ENCODE data around the gene PHTF2.
"Not testable (repeated sequence)": the region's sequence is repeated elsewhere in the genome, so short reads cannot be mapped to it uniquely, and the experiment has no call there.

The PHTF2 gene

GRCh38 chr7:77771901-77772300 is 26.7 kb upstream of the PHTF2 start:
- no peak for TF ChIP-seq CTCF (IDR thresholded peaks at IDR 0.05; ENCODE audit: insufficient read depth, low read length, missing control alignments)
- ChIA-PET CTCF (interaction anchor here (1.7 to 3.9 kb wide), 2 partner anchors 12 to 120 kb away, joined by 7 to 17 read pairs; no protein-coding TSS in a partner anchor), POLR2A (no interaction called here)
- DNase-seq (ENCODE audit: low read depth, low spot score), result no peak
- no peak overlapping the region for H3K4me3 ChIP-seq (ENCODE audit: low read depth, low read length)

DNA sequence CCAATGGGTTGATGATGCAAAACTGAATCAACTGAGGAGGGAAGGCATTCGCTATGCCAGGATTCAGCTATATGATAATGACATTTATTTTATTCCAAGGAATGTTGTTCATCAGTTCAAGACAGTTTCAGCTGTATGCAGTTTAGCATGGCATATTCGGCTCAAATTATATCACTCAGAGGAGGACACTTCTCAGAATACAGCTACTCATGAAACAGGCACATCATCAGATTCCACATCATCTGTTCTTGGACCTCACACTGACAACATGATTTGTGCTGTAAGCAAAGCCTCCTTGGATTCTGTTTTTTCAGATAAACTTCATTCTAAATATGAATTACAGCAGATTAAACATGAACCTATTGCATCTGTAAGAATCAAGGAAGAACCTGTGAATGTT is 20.0 kb upstream of the PHTF2 start:
- H3K4me3 ChIP-seq (ENCODE audit: low read depth, low read length), result no peak overlapping the region
- ChIA-PET POLR2A (no interaction called here), CTCF (interaction anchor here (1.4 to 2.9 kb wide), 2 partner anchors 10 to 19 kb away, joined by 6 to 13 read pairs; no protein-coding TSS in a partner anchor)
- no peak for DNase-seq (ENCODE audit: low read depth, low spot score)
- no peak for TF ChIP-seq CTCF (IDR thresholded peaks at IDR 0.05; ENCODE audit: insufficient read depth, low read length, missing control alignments)

DNA sequence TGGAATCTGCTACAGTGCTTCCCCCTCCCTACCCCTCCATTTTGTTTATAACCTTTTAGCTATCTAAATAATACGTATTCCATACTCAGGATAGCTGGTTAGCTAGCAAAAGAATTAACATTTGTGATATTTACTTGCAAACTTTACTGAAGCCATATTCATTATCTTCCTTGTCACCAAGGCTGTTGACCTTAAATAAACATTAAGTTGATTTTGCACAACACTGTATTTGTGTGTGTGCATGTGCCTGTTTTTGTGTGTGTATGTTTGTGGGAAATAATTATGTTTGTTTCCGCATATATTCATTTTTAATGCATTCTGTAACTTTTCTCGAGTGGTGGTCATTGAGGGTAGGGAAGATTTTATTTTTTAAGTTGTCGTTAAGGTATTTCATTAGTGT is 16.2 kb upstream of the PHTF2 start:
- TF ChIP-seq CTCF (IDR thresholded peaks at IDR 0.05; ENCODE audit: insufficient read depth, low read length, missing control alignments), result no peak
- DNase-seq (ENCODE audit: low read depth, low spot score), result no peak
- POLR2A ChIA-PET, result no interaction called here
- CTCF ChIA-PET, result no interaction called here
- no peak overlapping the region for H3K4me3 ChIP-seq (ENCODE audit: low read depth, low read length)

DNA sequence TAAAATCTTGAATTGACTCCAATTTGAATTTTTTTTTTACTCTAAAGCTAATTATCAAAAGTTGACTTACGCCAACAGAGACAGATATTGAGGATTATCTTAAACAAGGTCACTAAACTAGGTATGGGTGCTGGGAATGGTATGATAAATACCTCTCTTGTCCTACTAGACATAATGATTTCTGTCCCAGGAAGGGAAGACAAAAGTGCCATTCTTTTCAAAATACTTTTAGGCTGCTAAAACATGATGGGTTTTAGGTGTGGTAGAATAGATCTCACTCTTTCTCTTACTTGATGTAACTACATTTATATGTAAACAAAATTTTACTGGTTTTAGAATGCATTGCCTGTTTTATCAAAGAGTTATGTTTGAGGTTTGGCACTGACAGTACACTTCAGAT is 15.5 kb upstream of the PHTF2 start:
- H3K4me3 ChIP-seq (ENCODE audit: low read depth, low read length), result no peak overlapping the region
- CTCF ChIA-PET, result interaction anchor here (1.3 kb wide), 1 partner anchor 24 kb away, joined by 3 read pairs; no protein-coding TSS in a partner anchor
- no peak for DNase-seq (ENCODE audit: low read depth, low spot score)
- POLR2A ChIA-PET, result no interaction called here
- no peak for TF ChIP-seq CTCF (IDR thresholded peaks at IDR 0.05; ENCODE audit: insufficient read depth, low read length, missing control alignments)

DNA sequence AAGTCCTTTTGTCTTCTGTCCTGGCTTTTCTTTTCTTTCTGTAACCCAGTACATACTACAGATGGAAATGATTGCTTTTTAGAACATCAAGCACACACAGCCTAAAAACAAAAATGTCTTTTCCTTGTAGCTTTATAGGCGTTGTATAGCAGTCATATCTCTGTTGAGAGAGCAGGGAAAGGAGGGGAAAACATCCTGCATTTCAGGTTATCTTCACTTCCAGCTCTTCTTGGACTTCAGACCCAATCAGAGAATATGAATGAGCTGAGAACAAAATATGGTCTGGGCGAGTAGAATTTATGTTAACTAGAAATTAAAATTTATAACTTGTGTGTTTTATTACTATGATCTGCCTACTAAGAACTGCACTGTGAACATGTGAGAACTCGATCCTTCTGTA is 15.0 kb upstream of the PHTF2 start:
- ChIA-PET CTCF (interaction anchor here (1.3 to 1.5 kb wide), 2 partner anchors 15 to 24 kb away, joined by 3 to 4 read pairs; partner anchors contain the start of genes PHTF2 and TMEM60), POLR2A (interaction anchor here (0.5 kb wide), 1 partner anchor 1071 kb away, joined by 4 read pairs; no protein-coding TSS in a partner anchor)
- DNase-seq (ENCODE audit: low read depth, low spot score), result no peak
- no peak for TF ChIP-seq CTCF (IDR thresholded peaks at IDR 0.05; ENCODE audit: insufficient read depth, low read length, missing control alignments)
- no peak overlapping the region for H3K4me3 ChIP-seq (ENCODE audit: low read depth, low read length)

GRCh38 chr7:77784426-77784825 is 14.1 kb upstream of the PHTF2 start:
- DNase-seq (ENCODE audit: low read depth, low spot score); POLR2A ChIA-PET; H3K4me3 ChIP-seq (ENCODE audit: low read depth, low read length): not testable (repeated sequence)
- CTCF ChIA-PET, result interaction anchor here (1.5 kb wide), 1 partner anchor 14 kb away, joined by 4 read pairs; the partner anchor contains the start of genes PHTF2 and TMEM60

GRCh38 chr7:77786018-77786417 is 12.6 kb upstream of the PHTF2 start:
- TF ChIP-seq CTCF (IDR thresholded peaks at IDR 0.05; ENCODE audit: insufficient read depth, low read length, missing control alignments), result no peak
- CTCF ChIA-PET, result no interaction called here
- H3K4me3 ChIP-seq (ENCODE audit: low read depth, low read length), result no peak overlapping the region
- POLR2A ChIA-PET, result no interaction called here
- no peak for DNase-seq (ENCODE audit: low read depth, low spot score)
